BLaER1 treated with 17β-estradiol and CSF1 and Interleukin-3, amounts not matched to agents 10 nM and 100 nM (cell line): Measurements from ENCODE around the gene GTF2F2.
"Not testable (repeated sequence)": the region's sequence is repeated elsewhere in the genome, so short reads cannot be mapped to it uniquely, and the experiment has no call there.

Source experiments
- H3K27ac ChIP-seq, 11 experiments: shearing (Covaris generic); formaldehyde crosslinking; 2 replicates each; pipeline ENCODE4 v1.8.1; 2022
- H3K27me3 ChIP-seq, 11 experiments: shearing (Covaris generic); formaldehyde crosslinking; 2 replicates each; pipeline ENCODE4 v1.8.1; 2022
- H3K36me3 ChIP-seq, 11 experiments: shearing (Covaris generic); formaldehyde crosslinking; 2 replicates each; pipeline ENCODE4 v1.8.1; 2022
- H3K4me1 ChIP-seq, 10 experiments: shearing (Covaris generic); formaldehyde crosslinking; 2 replicates each; pipeline ENCODE4 v1.8.1; 2022
- H3K4me2 ChIP-seq, 11 experiments: shearing (Covaris generic); formaldehyde crosslinking; 2 replicates each; pipeline ENCODE4 v1.8.1; 2022
- H3K4me3 ChIP-seq, 10 experiments: shearing (Covaris generic); formaldehyde crosslinking; 2 replicates each; pipeline ENCODE4 v1.8.1; 2022
- H3K9ac ChIP-seq, 11 experiments: shearing (Covaris generic); formaldehyde crosslinking; 2 replicates each; pipeline ENCODE4 v1.8.1; 2022
- H3K9me3 ChIP-seq, 11 experiments: shearing (Covaris generic); formaldehyde crosslinking; replicated peaks in 1 of 11; 2 replicates each; pipeline ENCODE4 v1.8.1; 2022
- H4K20me1 ChIP-seq, 11 experiments: shearing (Covaris generic); formaldehyde crosslinking; 2 replicates each; pipeline ENCODE4 v1.8.1; 2022
- Cebpa-rat ChIP-seq, 11 experiments: shearing (Covaris generic); IDR thresholded peaks; 2 replicates each; pipeline ENCODE4 v1.8.1; 2022

The GTF2F2 gene

DNA sequence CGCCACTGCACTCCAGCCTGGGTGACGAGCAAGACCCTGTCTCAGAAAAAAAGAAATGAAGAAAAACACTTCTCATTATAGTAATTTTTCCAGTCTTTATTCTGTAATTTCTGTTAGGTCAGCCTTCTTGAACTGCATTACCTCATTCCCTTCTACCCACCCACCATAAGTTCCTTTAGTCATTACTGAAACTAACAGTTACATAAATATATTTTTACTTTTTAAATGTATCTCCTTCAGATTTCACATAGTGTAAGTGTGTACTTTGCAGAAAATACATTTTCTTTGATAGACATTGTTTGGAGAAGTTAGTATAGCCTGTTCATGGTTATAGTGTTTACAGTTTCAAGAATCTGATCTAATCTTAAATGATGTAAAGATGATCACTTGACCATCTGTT is 112.3 kb downstream of the GTF2F2 start:
- H3K9ac ChIP-seq: no peak overlapping the region
- H3K27ac ChIP-seq: no peak overlapping the region
- peaks cover 11 to 38% (median 22%) of the 10 kb centered on the region in 11 experiments; a peak in 16 of 22 replicates for H3K36me3 ChIP-seq
- H3K27me3 ChIP-seq: no peaks in the 10 kb centered on the region
- no peak overlapping the region for H3K4me3 ChIP-seq
- no peak for TF ChIP-seq Cebpa-rat (IDR thresholded peaks at IDR 0.05)
- H3K9me3 ChIP-seq: no peaks in the 10 kb centered on the region
- no peak overlapping the region for H3K4me2 ChIP-seq
- peaks cover 0 to 9% (median 0%) of the 10 kb centered on the region in 10 experiments; a peak in 2 of 20 replicates for H3K4me1 ChIP-seq
- H4K20me1 ChIP-seq: peaks cover 0 to 30% (median 0%) of the 10 kb centered on the region in 11 experiments; a peak in 3 of 22 replicates

DNA sequence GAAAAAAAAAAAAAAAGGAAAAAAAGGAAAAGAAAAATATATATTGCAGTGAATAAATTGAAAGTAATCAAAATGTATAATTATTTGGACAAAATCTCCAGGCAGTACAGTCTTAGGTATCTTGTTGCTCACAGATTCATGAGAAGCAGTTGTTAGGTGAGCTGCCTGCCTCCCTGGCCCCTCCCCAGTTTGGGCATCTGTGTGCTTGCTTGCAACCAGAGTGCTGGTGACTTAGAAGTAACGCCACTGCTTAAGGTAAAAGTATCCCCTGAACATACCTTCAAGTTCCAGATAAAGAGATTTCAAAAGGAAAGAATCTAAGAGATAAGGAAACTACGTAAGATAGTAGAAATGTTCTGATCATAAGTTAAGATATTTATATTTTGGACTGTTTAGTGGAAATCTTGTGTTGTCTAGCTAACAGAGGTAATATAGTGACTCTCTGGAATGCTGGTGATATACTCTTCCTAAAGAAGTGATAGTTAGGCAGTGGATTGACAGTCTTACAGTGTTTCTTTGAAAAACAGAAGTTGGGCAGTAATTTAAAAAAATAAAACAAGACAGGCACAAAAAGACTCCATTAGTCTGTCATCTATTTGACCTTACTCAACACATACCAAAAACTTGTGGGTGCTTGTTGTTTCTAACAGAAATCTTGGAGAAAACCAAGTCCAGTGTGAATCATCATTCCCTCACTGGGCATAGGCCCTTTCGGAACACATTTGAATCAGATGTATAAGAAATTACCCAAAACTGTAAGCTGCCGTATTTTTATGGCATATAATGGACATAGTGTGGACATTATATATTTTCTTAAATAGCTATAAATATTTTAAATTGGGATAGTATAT is 118.9 kb downstream of the GTF2F2 start:
- H3K9me3 ChIP-seq: no peaks in the 10 kb centered on the region
- no peak for TF ChIP-seq Cebpa-rat (IDR thresholded peaks at IDR 0.05)
- H3K27ac ChIP-seq: no peak overlapping the region
- H3K36me3 ChIP-seq: peaks cover 0 to 21% (median 7%) of the 10 kb centered on the region in 11 experiments; a peak in 12 of 22 replicates
- H3K9ac ChIP-seq: no peak overlapping the region
- peaks cover 0 to 9% (median 0%) of the 10 kb centered on the region in 10 experiments; a peak in 2 of 20 replicates for H3K4me1 ChIP-seq
- peaks cover 0 to 58% (median 8%) of the 10 kb centered on the region in 11 experiments; a peak in 9 of 22 replicates for H4K20me1 ChIP-seq
- H3K27me3 ChIP-seq: no peaks in the 10 kb centered on the region
- H3K4me3 ChIP-seq: no peak overlapping the region
- no peak overlapping the region for H3K4me2 ChIP-seq

DNA sequence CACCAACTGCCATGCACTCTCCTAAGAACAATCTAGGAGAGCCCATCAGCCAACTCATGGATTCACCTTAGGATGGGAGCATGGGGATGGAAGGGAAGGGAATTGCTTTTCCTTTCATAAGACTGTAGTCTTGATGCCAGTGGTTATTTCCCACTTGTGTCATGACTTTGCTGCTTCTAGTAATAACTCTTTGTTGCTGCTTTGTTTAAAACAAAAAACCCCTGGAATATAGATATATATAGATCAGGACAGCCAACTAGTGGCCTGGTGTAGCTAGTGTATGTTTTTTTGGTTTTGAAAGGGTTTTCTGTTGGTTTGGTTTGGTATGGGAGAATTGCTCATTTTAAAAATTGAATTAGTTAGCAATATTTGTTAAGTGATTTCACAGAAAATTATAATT is 119.8 kb downstream of the GTF2F2 start:
- Histone ChIP-seq H3K4me3 (no peak overlapping the region), H3K36me3 (peaks cover 0 to 29% (median 8%) of the 10 kb centered on the region in 11 experiments; a peak in 12 of 22 replicates)

DNA sequence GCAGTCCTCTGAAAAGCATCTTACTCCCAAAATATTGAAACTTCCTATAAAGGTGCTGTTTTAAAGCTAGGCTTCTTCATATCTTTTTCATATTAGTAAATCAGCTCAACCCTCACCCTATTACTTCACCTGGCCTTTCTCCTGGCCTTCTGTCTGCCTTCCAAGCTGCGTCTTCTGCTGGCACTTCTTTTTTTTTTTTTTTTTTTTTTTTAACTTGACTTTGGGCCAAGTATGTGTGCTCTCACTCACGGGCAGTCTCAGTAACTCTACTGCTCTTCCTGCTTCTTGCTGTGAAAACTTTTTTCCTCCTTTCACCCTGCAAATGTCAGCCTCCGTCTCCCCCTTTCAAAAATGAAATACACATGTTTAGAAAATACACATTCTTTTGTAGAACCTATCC is 121.8 kb downstream of the GTF2F2 start:
- Histone ChIP-seq H3K36me3 (peaks cover 0 to 26% (median 11%) of the 10 kb centered on the region in 11 experiments; a peak in 12 of 22 replicates), H3K9ac (no peak overlapping the region), H3K27ac (no peak overlapping the region), H3K9me3 (no peaks in the 10 kb centered on the region), H3K4me2 (no peak overlapping the region), H3K4me1 (no peaks in the 10 kb centered on the region), H3K27me3 (no peaks in the 10 kb centered on the region), H3K4me3 (no peak overlapping the region), H4K20me1 (peaks cover 0 to 54% (median 6%) of the 10 kb centered on the region in 11 experiments; a peak in 10 of 22 replicates)
- TF ChIP-seq Cebpa-rat (IDR thresholded peaks at IDR 0.05): no peak

More for the DNA sequence above, 119.8 kb downstream of the GTF2F2 start:
- H4K20me1 ChIP-seq: peaks cover 0 to 63% (median 11%) of the 10 kb centered on the region in 11 experiments; a peak in 10 of 22 replicates
- no peak overlapping the region for H3K4me2 ChIP-seq
- no peaks in the 10 kb centered on the region for H3K27me3 ChIP-seq
- peaks cover 0 to 9% (median 0%) of the 10 kb centered on the region in 10 experiments; a peak in 2 of 20 replicates for H3K4me1 ChIP-seq
- H3K9ac ChIP-seq: no peak overlapping the region
- TF ChIP-seq Cebpa-rat (IDR thresholded peaks at IDR 0.05): no peak
- H3K27ac ChIP-seq: no peak overlapping the region
- H3K9me3 ChIP-seq: no peaks in the 10 kb centered on the region

DNA sequence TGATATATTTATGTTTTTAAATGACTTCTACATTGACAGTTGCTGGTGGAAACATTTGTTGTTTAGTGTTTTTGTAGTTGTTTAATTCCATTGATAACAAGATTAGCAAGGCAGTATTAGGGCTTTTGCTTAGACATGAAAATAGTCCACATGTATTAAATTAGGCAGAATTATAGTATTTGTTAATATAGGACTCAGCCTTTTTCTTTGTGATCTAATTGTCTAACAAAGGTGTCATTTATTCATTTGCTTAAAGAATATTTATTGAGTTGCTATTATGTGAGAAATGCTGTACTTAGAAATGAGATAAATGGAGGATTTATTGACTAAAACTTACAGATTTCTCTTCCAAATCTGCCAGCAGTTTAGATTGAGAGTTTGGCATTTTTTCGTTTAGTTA is 122.2 kb downstream of the GTF2F2 start:
- H3K4me3 ChIP-seq: no peak overlapping the region
- H3K36me3 ChIP-seq: peaks cover 0 to 23% (median 14%) of the 10 kb centered on the region in 11 experiments; a peak in 12 of 22 replicates
- TF ChIP-seq Cebpa-rat (IDR thresholded peaks at IDR 0.05): no peak
- no peaks in the 10 kb centered on the region for H3K27me3 ChIP-seq
- H3K9me3 ChIP-seq: no peaks in the 10 kb centered on the region
- H4K20me1 ChIP-seq: peaks cover 0 to 56% (median 6%) of the 10 kb centered on the region in 11 experiments; a peak in 10 of 22 replicates
- H3K4me2 ChIP-seq: no peak overlapping the region
- no peak overlapping the region for H3K9ac ChIP-seq
- no peaks in the 10 kb centered on the region for H3K4me1 ChIP-seq
- H3K27ac ChIP-seq: no peak overlapping the region

DNA sequence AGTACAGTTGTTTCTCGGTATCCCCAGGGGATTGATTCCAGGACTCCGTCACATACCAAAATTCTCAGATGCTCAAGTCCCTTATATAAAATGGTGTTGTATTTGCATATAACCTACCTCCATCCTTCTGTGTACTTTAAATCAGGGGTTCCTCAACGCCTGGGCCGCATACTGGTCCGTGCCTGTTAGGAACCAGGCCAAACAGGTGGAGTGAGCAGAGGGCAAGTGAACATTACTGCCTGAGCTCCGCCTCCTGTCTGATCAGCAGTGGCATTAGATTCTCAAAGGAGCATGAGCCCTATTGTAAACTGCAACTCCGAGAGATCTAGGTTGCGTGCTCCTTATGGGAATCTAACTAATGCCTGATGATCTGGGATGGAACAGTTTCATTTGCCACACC is 122.8 kb downstream of the GTF2F2 start:
- no peak for TF ChIP-seq Cebpa-rat (IDR thresholded peaks at IDR 0.05)
- Histone ChIP-seq H3K4me2 (no peak overlapping the region), H3K4me3 (no peak overlapping the region), H3K4me1 (no peaks in the 10 kb centered on the region), H4K20me1 (peaks cover 0 to 56% (median 6%) of the 10 kb centered on the region in 11 experiments; a peak in 10 of 22 replicates), H3K27me3 (no peaks in the 10 kb centered on the region), H3K27ac (no peak overlapping the region), H3K9me3 (no peaks in the 10 kb centered on the region), H3K9ac (no peak overlapping the region), H3K36me3 (peaks cover 0 to 17% (median 10%) of the 10 kb centered on the region in 11 experiments; a peak in 12 of 22 replicates)

DNA sequence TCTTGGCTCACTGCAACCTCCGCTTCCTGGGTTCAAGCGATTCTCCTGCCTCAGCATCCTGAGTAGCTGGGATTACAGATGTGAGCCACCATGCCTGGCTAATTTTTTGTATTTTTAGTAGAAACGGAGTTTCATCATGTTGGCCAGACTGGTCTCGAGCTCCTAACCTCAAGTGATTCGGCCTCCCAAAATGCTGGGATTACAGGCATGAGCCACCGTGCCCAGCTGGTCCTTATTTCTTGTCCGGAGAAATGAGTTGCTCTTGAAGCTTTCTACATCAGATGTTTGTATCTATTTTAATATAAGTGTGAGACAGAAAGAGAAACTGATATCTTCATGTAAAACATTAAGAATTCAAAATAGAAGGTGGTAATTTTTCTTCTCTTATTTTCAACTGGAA is 124.4 kb downstream of the GTF2F2 start:
- Histone ChIP-seq H3K36me3 (peaks cover 0 to 15% (median 4%) of the 10 kb centered on the region in 11 experiments; a peak in 5 of 22 replicates), H4K20me1 (peaks cover 0 to 64% (median 6%) of the 10 kb centered on the region in 11 experiments; a peak in 10 of 22 replicates)
- H3K27me3 ChIP-seq, H3K9ac ChIP-seq, H3K9me3 ChIP-seq, H3K4me2 ChIP-seq, H3K4me3 ChIP-seq, H3K4me1 ChIP-seq, H3K27ac ChIP-seq: not testable (repeated sequence)

DNA sequence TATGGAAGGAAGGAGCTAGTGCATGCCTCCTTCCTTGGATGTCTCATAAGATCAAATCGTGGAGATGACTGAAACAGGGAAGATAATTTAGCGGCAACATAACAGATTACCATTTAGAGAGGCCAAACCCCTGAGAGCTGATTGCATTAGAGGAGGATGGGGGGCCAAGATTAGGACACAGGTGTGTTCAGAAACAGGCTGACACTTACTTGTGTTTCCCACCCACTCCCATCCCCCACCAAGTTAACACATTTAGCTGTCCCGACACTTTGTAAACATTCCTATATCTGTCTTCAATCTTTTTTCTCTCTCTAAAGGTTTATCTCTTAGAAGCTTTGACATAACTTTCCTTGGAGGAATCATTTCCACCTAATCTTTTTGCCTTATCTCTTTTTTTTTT is 129.4 kb downstream of the GTF2F2 start:
- H3K4me1 ChIP-seq: no peaks in the 10 kb centered on the region
- no peak overlapping the region for H3K27ac ChIP-seq
- peaks cover 19 to 47% (median 35%) of the 10 kb centered on the region in 11 experiments for H3K36me3 ChIP-seq
- H4K20me1 ChIP-seq: peaks cover 0 to 36% (median 0%) of the 10 kb centered on the region in 11 experiments; a peak in 7 of 22 replicates
- H3K4me2 ChIP-seq: no peak overlapping the region
- H3K4me3 ChIP-seq: no peak overlapping the region
- H3K9ac ChIP-seq: no peak overlapping the region
- TF ChIP-seq Cebpa-rat (IDR thresholded peaks at IDR 0.05): no peak
- H3K9me3 ChIP-seq: no peaks in the 10 kb centered on the region
- H3K27me3 ChIP-seq: no peaks in the 10 kb centered on the region

DNA sequence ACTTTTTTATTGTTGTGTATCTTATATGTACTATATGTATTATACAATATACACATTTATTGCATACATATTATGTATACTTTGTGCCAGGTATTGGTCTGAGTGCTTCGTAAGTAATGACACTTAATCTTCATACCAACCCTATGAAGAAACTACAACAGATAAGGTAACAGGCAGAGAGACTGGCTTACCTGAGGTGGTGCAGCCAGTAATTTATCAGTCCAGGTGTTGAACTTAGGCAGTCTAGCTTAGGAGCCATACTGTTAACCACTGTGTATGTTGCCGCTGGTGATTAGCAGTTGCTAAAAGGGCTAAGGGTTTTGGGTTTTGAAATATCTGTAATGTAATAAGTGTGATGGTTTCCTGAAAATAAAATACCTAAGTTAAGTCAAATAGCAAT is 134.1 kb downstream of the GTF2F2 start:
- no peak for TF ChIP-seq Cebpa-rat (IDR thresholded peaks at IDR 0.05)
- Histone ChIP-seq H3K27ac (no peak overlapping the region), H4K20me1 (peaks cover 0 to 14% (median 0%) of the 10 kb centered on the region in 11 experiments; a peak in 6 of 22 replicates), H3K27me3 (no peaks in the 10 kb centered on the region), H3K9me3 (no peaks in the 10 kb centered on the region), H3K4me1 (peaks cover 0 to 15% (median 1%) of the 10 kb centered on the region in 10 experiments; a peak in 7 of 20 replicates), H3K9ac (no peak overlapping the region), H3K4me2 (no peak overlapping the region), H3K36me3 (peaks cover 23 to 53% (median 39%) of the 10 kb centered on the region in 11 experiments), H3K4me3 (no peak overlapping the region)
